ENCODE measurements around the gene DDX49. TPM values are rescaled to one million over a fixed set of nuclear protein-coding genes. Genes with fewer than 3 reads are reported as not detected.

DDX49 gene
- total and polyA plus RNA-seq, 8 donors, result 17.5 to 42.2 (median 24.5) TPM

- no peak for FAIRE-seq
- peak in 2 of 6 donors; percentile 47 to 77 for DNase-seq
- no peak for TF ChIP-seq CTCF (IDR thresholded peaks at IDR 0.05)
- ATAC-seq, result peak; percentile 40 to 69 (median 58)
- Histone ChIP-seq H3K27ac (no peak overlapping the region), H3K9me3 (no peaks in the 10 kb centered on the region), H3K4me3 (no peak overlapping the region), H3K27me3 (no peaks in the 10 kb centered on the region), H3K36me3 (no peaks in the 10 kb centered on the region), H3K4me1 (no peaks in the 10 kb centered on the region)
- intact Hi-C loops (cut with DNase I), result no loop called here
- 59% methylated on average over 13 of the region's 13 CpGs for WGBS, 2 donors
Observed at GRCh38 chr19:18879579-18880373, 39.7 kb upstream of the DDX49 start.

- TF ChIP-seq CTCF (IDR thresholded peaks at IDR 0.05), result no peak
- ATAC-seq, result no peak
- Histone ChIP-seq H3K36me3 (no peaks in the 10 kb centered on the region), H3K4me1 (no peaks in the 10 kb centered on the region), H3K27ac (no peak overlapping the region), H3K4me3 (no peak overlapping the region), H3K27me3 (no peaks in the 10 kb centered on the region), H3K9me3 (no peaks in the 10 kb centered on the region)
- intact Hi-C loops (cut with DNase I), result no loop called here
- no peak for FAIRE-seq
- 87 to 90% methylated on average over 7 of the region's 7 CpGs for WGBS, 2 donors
- no peak for DNase-seq
Observed at GRCh38 chr19:18881491-18881890, 38.0 kb upstream of the DDX49 start.

- FAIRE-seq (no peak), DNase-seq (no peak), ATAC-seq (no peak)
- intact Hi-C loops (cut with DNase I), result no loop called here
- TF ChIP-seq CTCF (IDR thresholded peaks at IDR 0.05), result no peak
- Histone ChIP-seq H3K36me3 (no peaks in the 10 kb centered on the region), H3K4me1 (no peaks in the 10 kb centered on the region), H3K27ac (no peak overlapping the region), H3K27me3 (no peaks in the 10 kb centered on the region), H3K4me3 (no peak overlapping the region), H3K9me3 (no peaks in the 10 kb centered on the region)
- WGBS, 2 donors, result 70 to 81% methylated on average over 30 of the region's 30 CpGs
Observed at GRCh38 chr19:18883526-18884304, 35.8 kb upstream of the DDX49 start.

GRCh38 chr19:18886972-18887371, 32.5 kb upstream of the DDX49 start:
- intact Hi-C loops (cut with DNase I), result no loop called here
- FAIRE-seq (no peak), ATAC-seq (no peak), DNase-seq (no peak)
- no peaks in the 10 kb centered on the region for H3K4me1 ChIP-seq
- H3K27ac ChIP-seq, result no peak overlapping the region
- no peak for TF ChIP-seq CTCF (IDR thresholded peaks at IDR 0.05)
- no peaks in the 10 kb centered on the region for H3K27me3 ChIP-seq
- no peak overlapping the region for H3K4me3 ChIP-seq
- WGBS, 2 donors, result 66 to 76% methylated on average over 4 of the region's 4 CpGs
- H3K9me3 ChIP-seq, result no peaks in the 10 kb centered on the region
- H3K36me3 ChIP-seq, result no peaks in the 10 kb centered on the region
